T-helper 17 cell (primary cell): ENCODE results near the gene SHROOM3. TPM values are rescaled to one million over a fixed set of nuclear protein-coding genes. Genes with fewer than 3 reads are reported as not detected.

Experiments
- ATAC-seq: fragments of 150-1000 bp; cut with Tn5 transposase; 2 replicates; pipeline ENCODE4 v1.10.0; 2021; ENCODE audit warnings: mild to moderate bottlenecking, moderate library complexity
- DNase-seq, 3 donors: peaks; one replicate each; pipeline versions ENCODE4 v3.0.0 to v3.0.0-alpha.2; 2020 to 2021
- H3K9me3 ChIP-seq: one replicate; pipeline ENCODE4 v1.7.0; 2013; ENCODE audit warnings: low read length, mild to moderate bottlenecking; ENCODE audit not compliant: control insufficient read depth, poor library complexity, severe bottlenecking
- H3K27ac Mint-ChIP-seq: one replicate; pipeline ENCODE4 v1.8.0; 2022; ENCODE audit warnings: mild to moderate bottlenecking, moderate library complexity, mixed read lengths
- H3K27me3 Mint-ChIP-seq: one replicate; pipeline ENCODE4 v1.8.0; 2022; ENCODE audit warnings: mixed read lengths
- H3K36me3 Mint-ChIP-seq: one replicate; pipeline ENCODE4 v1.8.0; 2022; ENCODE audit warnings: low read depth, mixed read lengths
- H3K4me1 Mint-ChIP-seq: one replicate; pipeline ENCODE4 v1.8.0; 2022; ENCODE audit warnings: mild to moderate bottlenecking, mixed read lengths
- H3K4me3 Mint-ChIP-seq: one replicate; pipeline ENCODE4 v1.8.0; 2022; ENCODE audit warnings: mild to moderate bottlenecking, moderate library complexity, mixed read lengths
- total RNA-seq, 4 donors: library from RNA in 2 of 4; stranded (reverse) in 2 of 4; gene quantifications; one replicate each; pipeline ENCODE4 v1.2.3 and lab custom pipeline; 2022 to 2026

Gene SHROOM3
- total RNA-seq, 2 donors from 2014 or later = not detected

GRCh38 chr4:76559236-76560071 is 124.4 kb downstream of the SHROOM3 start:
- Mint-ChIP-seq H3K4me3 (no peak overlapping the region), H3K27ac (no peak overlapping the region), H3K36me3 (no peaks in the 10 kb centered on the region), H3K4me1 (no peaks in the 10 kb centered on the region), H3K27me3 (peaks cover 34% of the 10 kb centered on the region)
- ATAC-seq = no peak
- no peaks in the 10 kb centered on the region for H3K9me3 ChIP-seq
- DNase-seq = no peak

GRCh38 chr4:76562161-76562560 is 127.1 kb downstream of the SHROOM3 start:
- H3K27me3 Mint-ChIP-seq = peaks cover 33% of the 10 kb centered on the region
- no peak for ATAC-seq
- H3K4me1 Mint-ChIP-seq = no peaks in the 10 kb centered on the region
- no peak overlapping the region for H3K4me3 Mint-ChIP-seq
- H3K36me3 Mint-ChIP-seq = no peaks in the 10 kb centered on the region
- H3K9me3 ChIP-seq = no peaks in the 10 kb centered on the region
- DNase-seq = no peak
- no peak overlapping the region for H3K27ac Mint-ChIP-seq

- Mint-ChIP-seq H3K36me3 (no peaks in the 10 kb centered on the region), H3K27ac (no peak overlapping the region), H3K4me3 (no peak overlapping the region), H3K4me1 (no peaks in the 10 kb centered on the region), H3K27me3 (peaks cover 30% of the 10 kb centered on the region)
- no peaks in the 10 kb centered on the region for H3K9me3 ChIP-seq
- ATAC-seq (no peak), DNase-seq (no peak)
These were observed 127.9 kb downstream of the SHROOM3 start for GRCh38 chr4:76562836-76563453.

GRCh38 chr4:76563454-76564122 is 128.6 kb downstream of the SHROOM3 start:
- no peaks in the 10 kb centered on the region for H3K9me3 ChIP-seq
- H3K27me3 Mint-ChIP-seq = peaks cover 37% of the 10 kb centered on the region
- no peaks in the 10 kb centered on the region for H3K4me1 Mint-ChIP-seq
- ATAC-seq (no peak), DNase-seq (no peak)
- H3K27ac Mint-ChIP-seq = no peak overlapping the region
- H3K4me3 Mint-ChIP-seq = no peak overlapping the region
- peaks cover 2% of the 10 kb centered on the region for H3K36me3 Mint-ChIP-seq

- no peak overlapping the region for H3K4me3 Mint-ChIP-seq
- no peaks in the 10 kb centered on the region for H3K4me1 Mint-ChIP-seq
- peaks cover 39% of the 10 kb centered on the region for H3K27me3 Mint-ChIP-seq
- no peak for DNase-seq
- no peaks in the 10 kb centered on the region for H3K9me3 ChIP-seq
- ATAC-seq = no peak
- no peak overlapping the region for H3K27ac Mint-ChIP-seq
- H3K36me3 Mint-ChIP-seq = peaks cover 2% of the 10 kb centered on the region
These were observed 129.3 kb downstream of the SHROOM3 start for GRCh38 chr4:76564123-76564915.

- Mint-ChIP-seq H3K27ac (no peak overlapping the region), H3K4me1 (no peaks in the 10 kb centered on the region), H3K36me3 (peaks cover 2% of the 10 kb centered on the region), H3K27me3 (peaks cover 51% of the 10 kb centered on the region), H3K4me3 (no peak overlapping the region)
- no peaks in the 10 kb centered on the region for H3K9me3 ChIP-seq
- ATAC-seq (no peak), DNase-seq (no peak)
These were observed 133.2 kb downstream of the SHROOM3 start for GRCh38 chr4:76568262-76568661.

GRCh38 chr4:76569225-76569624 is 134.2 kb downstream of the SHROOM3 start:
- peaks cover 2% of the 10 kb centered on the region for H3K36me3 Mint-ChIP-seq
- H3K9me3 ChIP-seq = no peaks in the 10 kb centered on the region
- no peak overlapping the region for H3K27ac Mint-ChIP-seq
- no peaks in the 10 kb centered on the region for H3K4me1 Mint-ChIP-seq
- peaks cover 48% of the 10 kb centered on the region for H3K27me3 Mint-ChIP-seq
- ATAC-seq (no peak), DNase-seq (no peak)
- H3K4me3 Mint-ChIP-seq = no peak overlapping the region

- DNase-seq = no peak
- Mint-ChIP-seq H3K27ac (no peak overlapping the region), H3K36me3 (peaks cover 2% of the 10 kb centered on the region), H3K27me3 (peaks cover 52% of the 10 kb centered on the region), H3K4me1 (no peaks in the 10 kb centered on the region), H3K4me3 (no peak overlapping the region)
- ATAC-seq = no peak
- no peaks in the 10 kb centered on the region for H3K9me3 ChIP-seq
These were observed 134.7 kb downstream of the SHROOM3 start for GRCh38 chr4:76569706-76570105.

GRCh38 chr4:76570141-76570973 is 135.3 kb downstream of the SHROOM3 start:
- H3K4me3 Mint-ChIP-seq = no peak overlapping the region
- no peak for ATAC-seq
- H3K27me3 Mint-ChIP-seq = peaks cover 59% of the 10 kb centered on the region
- H3K9me3 ChIP-seq = no peaks in the 10 kb centered on the region
- DNase-seq = no peak
- no peaks in the 10 kb centered on the region for H3K4me1 Mint-ChIP-seq
- H3K36me3 Mint-ChIP-seq = peaks cover 2% of the 10 kb centered on the region
- H3K27ac Mint-ChIP-seq = no peak overlapping the region

- Mint-ChIP-seq H3K27me3 (peaks cover 66% of the 10 kb centered on the region), H3K4me1 (no peaks in the 10 kb centered on the region)
- ATAC-seq = no peak
These were observed 136.2 kb downstream of the SHROOM3 start for GRCh38 chr4:76571274-76571673.

GRCh38 chr4:76572224-76572623 is 137.2 kb downstream of the SHROOM3 start:
- DNase-seq (no peak), ATAC-seq (no peak)
- H3K27me3 Mint-ChIP-seq = peaks cover 58% of the 10 kb centered on the region
- H3K4me3 Mint-ChIP-seq = no peak overlapping the region
- no peaks in the 10 kb centered on the region for H3K4me1 Mint-ChIP-seq
- no peaks in the 10 kb centered on the region for H3K9me3 ChIP-seq
- H3K36me3 Mint-ChIP-seq = peaks cover 2% of the 10 kb centered on the region
- H3K27ac Mint-ChIP-seq = no peak overlapping the region

More at GRCh38 chr4:76571274-76571673, 136.2 kb downstream of the SHROOM3 start:
- H3K4me3 Mint-ChIP-seq = no peak overlapping the region
- H3K27ac Mint-ChIP-seq = no peak overlapping the region
- no peaks in the 10 kb centered on the region for H3K9me3 ChIP-seq
- peaks cover 2% of the 10 kb centered on the region for H3K36me3 Mint-ChIP-seq
- DNase-seq = no peak

GRCh38 chr4:76576824-76577223 is 141.8 kb downstream of the SHROOM3 start:
- Mint-ChIP-seq H3K36me3 (no peaks in the 10 kb centered on the region), H3K4me1 (peaks cover 2% of the 10 kb centered on the region), H3K27ac (no peak overlapping the region), H3K4me3 (no peak overlapping the region), H3K27me3 (peaks cover 47% of the 10 kb centered on the region)
- DNase-seq (no peak), ATAC-seq (no peak)
- no peaks in the 10 kb centered on the region for H3K9me3 ChIP-seq
